ENCODE results near the gene PSD.

The PSD gene

DNA sequence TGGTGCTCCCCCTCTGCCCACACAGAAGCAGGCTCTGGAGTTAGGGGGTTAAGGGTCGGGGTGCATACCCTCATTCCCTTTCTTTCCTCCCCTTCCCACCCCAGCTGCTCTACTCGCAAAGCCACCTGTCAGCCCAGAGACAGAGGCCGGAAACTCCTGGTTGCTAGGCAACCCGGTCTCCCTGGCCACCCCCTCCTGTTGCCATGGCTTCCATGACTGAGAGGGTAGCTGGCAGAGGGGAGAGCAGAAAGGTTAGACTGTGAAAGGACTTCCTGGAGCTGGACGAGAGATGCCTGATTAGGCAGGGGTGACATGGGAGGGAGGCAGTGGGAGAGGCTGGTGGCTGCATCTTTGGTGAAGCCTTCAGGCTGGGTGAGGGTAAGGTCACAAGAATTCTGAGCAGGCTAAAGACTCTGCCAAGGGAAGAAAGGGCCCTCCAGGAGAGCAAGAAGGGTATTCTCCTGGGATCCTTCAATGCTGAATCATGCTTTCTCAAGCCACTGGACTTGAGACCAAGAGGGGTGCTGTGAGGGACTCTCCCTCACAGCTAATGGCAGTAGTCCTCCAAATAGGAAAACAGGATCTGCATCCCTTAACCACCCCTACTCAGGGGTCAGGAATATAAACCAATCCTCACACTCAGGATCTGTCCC lies 5.4 kb downstream of the PSD start:
- TF ChIP-seq, protein P1, sequence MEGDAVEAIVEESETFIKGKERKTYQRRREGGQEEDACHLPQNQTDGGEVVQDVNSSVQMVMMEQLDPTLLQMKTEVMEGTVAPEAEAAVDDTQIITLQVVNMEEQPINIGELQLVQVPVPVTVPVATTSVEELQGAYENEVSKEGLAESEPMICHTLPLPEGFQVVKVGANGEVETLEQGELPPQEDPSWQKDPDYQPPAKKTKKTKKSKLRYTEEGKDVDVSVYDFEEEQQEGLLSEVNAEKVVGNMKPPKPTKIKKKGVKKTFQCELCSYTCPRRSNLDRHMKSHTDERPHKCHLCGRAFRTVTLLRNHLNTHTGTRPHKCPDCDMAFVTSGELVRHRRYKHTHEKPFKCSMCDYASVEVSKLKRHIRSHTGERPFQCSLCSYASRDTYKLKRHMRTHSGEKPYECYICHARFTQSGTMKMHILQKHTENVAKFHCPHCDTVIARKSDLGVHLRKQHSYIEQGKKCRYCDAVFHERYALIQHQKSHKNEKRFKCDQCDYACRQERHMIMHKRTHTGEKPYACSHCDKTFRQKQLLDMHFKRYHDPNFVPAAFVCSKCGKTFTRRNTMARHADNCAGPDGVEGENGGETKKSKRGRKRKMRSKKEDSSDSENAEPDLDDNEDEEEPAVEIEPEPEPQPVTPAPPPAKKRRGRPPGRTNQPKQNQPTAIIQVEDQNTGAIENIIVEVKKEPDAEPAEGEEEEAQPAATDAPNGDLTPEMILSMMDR (IDR thresholded peaks at IDR 0.05; ENCODE audit: low read depth, low read length, poor library complexity, severe bottlenecking): no peak
- no peak for TF ChIP-seq EZH2phosphoT487 (IDR thresholded peaks at IDR 0.05; ENCODE audit: borderline replicate concordance, low read length)
- no peak overlapping the region for H3K4me3 ChIP-seq (ENCODE audit: low read length)
- peak overlapping the region; percentile 22; the same call in 1 of the 2 replicates for H3K4me2 ChIP-seq (ENCODE audit: low read length)
- no peaks in the 10 kb centered on the region for H3F3A ChIP-seq (ENCODE audit: control insufficient read depth, insufficient read depth)
- H3K27me3 ChIP-seq (ENCODE audit: control insufficient read depth, low read length): peaks cover 41% of the 10 kb centered on the region
- H3K9me2 ChIP-seq (replicated peaks; ENCODE audit: control insufficient read depth, low read length): no peaks in the 10 kb centered on the region
- H4K20me1 ChIP-seq (ENCODE audit: control insufficient read depth, insufficient read depth, low read depth, low read length): no peaks in the 10 kb centered on the region
- peaks cover 14% of the 10 kb centered on the region for H3K4me1 ChIP-seq (ENCODE audit: control insufficient read depth, low read length)
- no peaks in the 10 kb centered on the region for H3K79me2 ChIP-seq (ENCODE audit: control insufficient read depth, low read length)
- no peaks in the 10 kb centered on the region for H3K9me3 ChIP-seq (ENCODE audit: control insufficient read depth, insufficient read depth, low read length)
- H3K36me3 ChIP-seq (ENCODE audit: control insufficient read depth, low read length): no peaks in the 10 kb centered on the region
- no peak overlapping the region for H3K27ac ChIP-seq (ENCODE audit: low read depth, low read length)

DNA sequence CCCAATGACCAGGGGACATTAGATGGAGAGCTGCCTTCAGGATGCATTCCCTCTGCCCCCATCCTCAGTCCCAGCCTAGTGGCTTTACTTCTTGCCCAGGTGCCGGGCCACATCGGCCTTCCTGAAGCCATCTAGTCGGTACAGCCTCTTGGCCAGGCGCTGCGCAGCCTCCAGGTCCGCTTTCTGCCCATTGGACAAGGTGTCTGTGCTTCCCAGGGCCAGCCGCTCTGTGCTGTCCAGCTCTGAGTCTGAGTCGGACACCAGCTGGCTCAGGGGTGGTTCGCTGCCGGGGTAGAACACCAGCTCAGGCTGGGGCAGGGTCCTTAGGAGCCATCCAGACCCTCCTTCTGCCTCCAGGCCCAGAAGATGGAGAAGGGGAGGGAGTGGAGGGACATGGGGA lies 6.3 kb downstream of the PSD start:
- no peak overlapping the region for H3K4me2 ChIP-seq (ENCODE audit: low read length)
- H3K79me2 ChIP-seq (ENCODE audit: control insufficient read depth, low read length): no peaks in the 10 kb centered on the region
- peaks cover 46% of the 10 kb centered on the region for H3K27me3 ChIP-seq (ENCODE audit: control insufficient read depth, low read length)
- H3K9me3 ChIP-seq (ENCODE audit: control insufficient read depth, insufficient read depth, low read length): no peaks in the 10 kb centered on the region
- H3K36me3 ChIP-seq (ENCODE audit: control insufficient read depth, low read length): no peaks in the 10 kb centered on the region
- TF ChIP-seq, protein P1 (IDR thresholded peaks at IDR 0.05; ENCODE audit: low read depth, low read length, poor library complexity, severe bottlenecking): no peak
- TF ChIP-seq EZH2phosphoT487 (IDR thresholded peaks at IDR 0.05; ENCODE audit: borderline replicate concordance, low read length): no peak
- H3K27ac ChIP-seq (ENCODE audit: low read depth, low read length): no peak overlapping the region
- H4K20me1 ChIP-seq (ENCODE audit: control insufficient read depth, insufficient read depth, low read depth, low read length): no peaks in the 10 kb centered on the region
- H3F3A ChIP-seq (ENCODE audit: control insufficient read depth, insufficient read depth): no peaks in the 10 kb centered on the region
- no peaks in the 10 kb centered on the region for H3K9me2 ChIP-seq (replicated peaks; ENCODE audit: control insufficient read depth, low read length)
- no peak overlapping the region for H3K4me3 ChIP-seq (ENCODE audit: low read length)
- H3K4me1 ChIP-seq (ENCODE audit: control insufficient read depth, low read length): peaks cover 10% of the 10 kb centered on the region

DNA sequence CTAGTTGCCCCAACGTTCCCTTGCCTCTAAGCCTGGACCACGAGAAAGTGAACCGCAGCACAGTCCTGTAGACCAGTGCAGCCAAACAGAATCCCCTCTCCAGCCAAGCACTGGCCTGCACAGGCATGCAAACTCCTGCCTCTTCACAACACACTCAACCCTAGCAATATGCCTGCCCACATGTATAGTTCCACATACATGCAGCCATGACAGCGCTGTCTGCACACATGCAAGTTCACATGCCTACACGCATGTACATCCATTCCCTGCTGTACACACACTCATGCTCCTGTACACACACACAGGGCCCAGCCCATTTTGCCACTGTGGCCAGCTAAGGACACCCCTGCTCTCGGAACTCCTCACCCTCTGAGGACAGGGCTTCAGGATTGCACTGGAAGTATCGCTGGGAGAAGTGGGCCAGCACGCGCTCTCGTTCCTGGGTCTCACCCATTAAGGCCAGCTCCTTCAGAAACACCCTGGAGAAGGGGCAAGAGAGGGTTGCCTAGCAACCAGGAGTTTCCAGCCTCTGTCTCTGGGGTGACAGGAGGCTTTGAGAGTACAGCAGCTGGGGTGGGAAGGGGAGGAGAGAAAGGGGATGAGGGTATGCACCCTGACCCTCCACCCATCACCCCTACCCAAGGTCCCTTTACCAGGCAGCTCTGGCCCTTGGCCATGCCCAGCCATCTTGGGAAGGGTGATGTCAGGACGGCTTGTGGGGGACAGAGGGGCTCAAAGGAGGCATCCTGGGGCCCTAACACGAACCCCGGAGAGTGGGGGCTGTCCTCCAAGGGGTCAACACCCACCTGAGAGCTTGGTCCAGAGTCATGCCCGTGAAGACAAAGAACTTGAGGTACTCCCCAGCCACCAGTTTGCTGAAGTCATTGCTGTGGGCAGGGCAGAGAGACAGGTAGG lies 7.0 kb downstream of the PSD start:
- no peak overlapping the region for H3K4me2 ChIP-seq (ENCODE audit: low read length)
- H3F3A ChIP-seq (ENCODE audit: control insufficient read depth, insufficient read depth): no peaks in the 10 kb centered on the region
- H3K9me2 ChIP-seq (replicated peaks; ENCODE audit: control insufficient read depth, low read length): no peaks in the 10 kb centered on the region
- H3K4me3 ChIP-seq (ENCODE audit: low read length): no peak overlapping the region
- H3K4me1 ChIP-seq (ENCODE audit: control insufficient read depth, low read length): peaks cover 10% of the 10 kb centered on the region
- H4K20me1 ChIP-seq (ENCODE audit: control insufficient read depth, insufficient read depth, low read depth, low read length): no peaks in the 10 kb centered on the region
- H3K79me2 ChIP-seq (ENCODE audit: control insufficient read depth, low read length): no peaks in the 10 kb centered on the region
- peaks cover 46% of the 10 kb centered on the region for H3K27me3 ChIP-seq (ENCODE audit: control insufficient read depth, low read length)
- TF ChIP-seq, protein P1 (IDR thresholded peaks at IDR 0.05; ENCODE audit: low read depth, low read length, poor library complexity, severe bottlenecking): no peak
- no peak for TF ChIP-seq EZH2phosphoT487 (IDR thresholded peaks at IDR 0.05; ENCODE audit: borderline replicate concordance, low read length)
- H3K36me3 ChIP-seq (ENCODE audit: control insufficient read depth, low read length): no peaks in the 10 kb centered on the region
- H3K9me3 ChIP-seq (ENCODE audit: control insufficient read depth, insufficient read depth, low read length): no peaks in the 10 kb centered on the region
- H3K27ac ChIP-seq (ENCODE audit: low read depth, low read length): no peak overlapping the region

All from DOHH2 (cell line).